ENCODE results near the gene PIK3AP1.

DNA sequence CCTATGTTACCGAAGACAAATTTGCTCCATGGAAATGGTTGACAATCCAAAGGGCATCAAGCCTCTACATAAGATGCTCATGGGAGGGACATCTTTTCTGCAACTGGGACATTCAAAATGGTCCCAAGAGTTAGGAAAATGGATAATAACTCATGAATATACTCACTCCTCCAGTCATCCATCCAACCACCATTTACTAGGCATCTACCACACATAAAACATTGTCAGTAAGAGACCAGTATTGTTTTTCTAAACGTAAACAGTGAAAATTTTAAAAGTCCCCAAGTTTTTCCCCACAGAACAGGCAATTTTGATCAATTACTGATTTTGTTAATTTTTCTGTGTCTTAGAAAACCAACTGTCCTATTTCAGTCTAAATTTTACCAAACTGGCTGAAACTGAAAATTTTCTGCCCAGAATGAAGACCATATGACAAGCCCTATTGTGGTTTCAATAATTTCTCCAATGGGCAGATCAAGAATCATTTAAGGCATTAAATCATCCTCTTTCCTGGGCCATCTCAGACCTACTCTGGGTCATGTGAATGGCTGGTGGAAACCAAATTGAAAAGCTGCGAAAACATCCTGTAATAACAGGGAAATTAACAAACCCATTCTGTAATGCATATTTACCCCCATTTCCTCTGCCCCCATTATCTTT, 24.2 kb downstream of the PIK3AP1 start:
- TF ChIP-seq, protein P1, sequence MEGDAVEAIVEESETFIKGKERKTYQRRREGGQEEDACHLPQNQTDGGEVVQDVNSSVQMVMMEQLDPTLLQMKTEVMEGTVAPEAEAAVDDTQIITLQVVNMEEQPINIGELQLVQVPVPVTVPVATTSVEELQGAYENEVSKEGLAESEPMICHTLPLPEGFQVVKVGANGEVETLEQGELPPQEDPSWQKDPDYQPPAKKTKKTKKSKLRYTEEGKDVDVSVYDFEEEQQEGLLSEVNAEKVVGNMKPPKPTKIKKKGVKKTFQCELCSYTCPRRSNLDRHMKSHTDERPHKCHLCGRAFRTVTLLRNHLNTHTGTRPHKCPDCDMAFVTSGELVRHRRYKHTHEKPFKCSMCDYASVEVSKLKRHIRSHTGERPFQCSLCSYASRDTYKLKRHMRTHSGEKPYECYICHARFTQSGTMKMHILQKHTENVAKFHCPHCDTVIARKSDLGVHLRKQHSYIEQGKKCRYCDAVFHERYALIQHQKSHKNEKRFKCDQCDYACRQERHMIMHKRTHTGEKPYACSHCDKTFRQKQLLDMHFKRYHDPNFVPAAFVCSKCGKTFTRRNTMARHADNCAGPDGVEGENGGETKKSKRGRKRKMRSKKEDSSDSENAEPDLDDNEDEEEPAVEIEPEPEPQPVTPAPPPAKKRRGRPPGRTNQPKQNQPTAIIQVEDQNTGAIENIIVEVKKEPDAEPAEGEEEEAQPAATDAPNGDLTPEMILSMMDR (IDR thresholded peaks at IDR 0.05): no peak
- TF ChIP-seq POLR2A (IDR thresholded peaks at IDR 0.05): no peak

Data from prostate gland (tissue), 2 donors.